ENCODE results near the gene MYL7.
"Not testable (repeated sequence)": the region's sequence is repeated elsewhere in the genome, so short reads cannot be mapped to it uniquely, and the experiment has no call there.

MYL7 gene, protein sequence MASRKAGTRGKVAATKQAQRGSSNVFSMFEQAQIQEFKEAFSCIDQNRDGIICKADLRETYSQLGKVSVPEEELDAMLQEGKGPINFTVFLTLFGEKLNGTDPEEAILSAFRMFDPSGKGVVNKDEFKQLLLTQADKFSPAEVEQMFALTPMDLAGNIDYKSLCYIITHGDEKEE

DNA sequence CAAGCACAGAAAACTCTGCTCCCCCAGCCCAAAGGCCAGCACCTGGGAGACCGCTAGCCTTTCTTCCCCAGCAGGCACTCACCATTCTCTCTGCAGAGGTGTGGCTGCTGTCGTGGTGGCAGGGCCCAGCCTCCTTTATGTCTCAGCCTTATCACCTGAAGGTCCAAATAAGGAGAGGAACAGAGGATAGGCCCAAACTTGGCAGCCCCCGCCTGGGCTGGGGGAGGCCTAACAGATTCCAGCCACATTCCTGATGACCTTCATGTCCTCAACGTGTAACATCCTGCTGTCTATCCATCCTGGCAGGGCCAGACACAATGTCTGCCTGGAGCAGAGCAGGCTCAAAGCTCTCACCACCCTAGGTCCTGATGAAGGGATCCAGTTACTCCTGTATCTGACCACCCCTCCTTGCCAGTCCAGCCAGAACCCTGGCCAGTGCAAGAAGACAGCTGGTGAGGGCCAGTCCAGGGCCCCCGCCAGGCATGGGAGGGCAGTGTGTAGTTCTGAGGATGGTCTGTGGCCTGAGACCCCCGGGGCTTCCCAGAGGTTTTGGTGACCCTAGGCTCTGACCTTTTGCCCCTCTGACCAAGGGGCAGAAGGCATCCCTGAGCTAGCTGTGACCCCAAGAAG lies at the start of gene MYL7:
Gene MYL7 (minus strand): TSS at position 112 of the 630 bp plus-strand sequence. CDS start 27 bp downstream, at position 85.
- no peak for DNase-seq

DNA sequence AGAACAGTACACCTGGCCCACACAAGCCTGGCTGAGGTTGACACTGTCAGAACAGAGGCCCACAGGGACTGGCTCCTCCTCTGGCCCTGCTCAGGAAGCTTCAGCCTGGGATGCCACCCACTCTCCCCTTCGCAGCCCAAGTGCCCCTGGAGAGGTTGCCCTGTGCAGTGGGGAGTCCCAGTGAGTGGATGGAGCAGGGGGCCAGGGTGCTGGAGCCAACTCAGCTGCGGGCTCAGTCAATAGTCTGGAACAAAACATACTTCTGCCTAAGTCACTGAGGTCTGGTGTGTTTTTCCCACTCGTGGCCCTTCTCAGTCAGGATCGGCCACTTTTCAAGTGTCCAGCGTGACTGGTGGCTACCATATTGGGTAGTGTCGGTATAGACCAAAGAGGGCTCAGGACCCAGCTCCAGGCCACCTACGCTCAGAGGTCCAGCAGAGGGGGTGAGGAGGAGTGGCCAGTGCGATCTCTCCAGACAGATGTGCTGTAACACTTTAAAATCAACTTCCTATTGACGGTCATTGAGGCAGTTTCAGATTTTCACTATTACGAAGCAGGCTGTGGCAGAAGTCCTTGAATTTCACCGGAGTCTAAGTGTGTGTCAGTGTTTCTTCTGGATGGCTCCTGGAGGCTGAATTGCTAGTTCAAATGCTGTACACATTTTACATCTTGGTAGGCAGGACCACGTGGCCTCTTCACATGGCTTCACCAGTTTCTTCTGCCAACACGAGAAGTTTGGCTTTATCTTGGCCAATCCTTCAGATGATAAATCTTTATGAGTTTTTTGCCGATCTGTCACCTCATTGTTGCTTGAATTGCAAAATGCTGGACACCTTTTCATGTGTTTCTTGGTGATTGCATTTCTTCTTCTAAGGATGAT lies 49.1 kb upstream of the MYL7 start:
- DNase-seq, result peak; percentile 34

DNA sequence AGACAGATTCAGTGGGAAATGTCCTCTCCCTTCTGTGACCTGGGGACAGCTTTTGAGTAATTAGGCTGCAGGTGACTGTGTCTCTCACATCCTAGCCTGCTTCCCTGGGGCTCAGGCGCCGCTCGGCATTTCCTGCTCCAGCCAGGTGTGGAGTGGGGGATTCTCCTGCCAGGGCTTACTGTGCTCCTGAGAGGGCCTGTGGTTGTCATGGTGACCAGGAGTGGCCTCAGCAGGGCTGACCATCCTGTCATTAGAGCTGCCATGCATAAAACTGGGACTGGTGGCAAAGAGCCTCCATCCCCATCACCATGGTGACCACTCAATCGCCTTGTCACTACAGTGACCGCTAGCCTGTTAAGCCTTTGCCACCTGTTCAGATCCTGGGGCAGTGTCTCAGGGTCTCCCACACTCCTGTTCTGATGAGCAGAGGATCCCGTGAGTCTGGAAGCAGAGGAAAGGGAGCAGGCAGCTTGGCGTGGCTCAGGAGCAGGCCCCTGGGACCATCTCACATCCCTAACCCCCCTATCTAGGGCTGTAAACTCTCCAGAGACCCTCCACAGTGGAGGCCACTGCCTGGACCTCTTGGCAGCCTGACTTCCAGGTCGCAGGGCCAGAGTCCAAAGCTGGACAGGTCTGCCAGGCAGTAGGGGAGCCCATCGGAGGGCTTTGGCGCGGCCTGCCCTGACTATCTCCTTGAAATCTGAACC lies 48.3 kb upstream of the MYL7 start, which contains the start of gene GCK:
Gene GCK (minus strand): TSS at position 154 of the 707 bp plus-strand sequence. CDS start 486 bp downstream, outside the sequence.
- DNase-seq, result peak; percentile 32

DNA sequence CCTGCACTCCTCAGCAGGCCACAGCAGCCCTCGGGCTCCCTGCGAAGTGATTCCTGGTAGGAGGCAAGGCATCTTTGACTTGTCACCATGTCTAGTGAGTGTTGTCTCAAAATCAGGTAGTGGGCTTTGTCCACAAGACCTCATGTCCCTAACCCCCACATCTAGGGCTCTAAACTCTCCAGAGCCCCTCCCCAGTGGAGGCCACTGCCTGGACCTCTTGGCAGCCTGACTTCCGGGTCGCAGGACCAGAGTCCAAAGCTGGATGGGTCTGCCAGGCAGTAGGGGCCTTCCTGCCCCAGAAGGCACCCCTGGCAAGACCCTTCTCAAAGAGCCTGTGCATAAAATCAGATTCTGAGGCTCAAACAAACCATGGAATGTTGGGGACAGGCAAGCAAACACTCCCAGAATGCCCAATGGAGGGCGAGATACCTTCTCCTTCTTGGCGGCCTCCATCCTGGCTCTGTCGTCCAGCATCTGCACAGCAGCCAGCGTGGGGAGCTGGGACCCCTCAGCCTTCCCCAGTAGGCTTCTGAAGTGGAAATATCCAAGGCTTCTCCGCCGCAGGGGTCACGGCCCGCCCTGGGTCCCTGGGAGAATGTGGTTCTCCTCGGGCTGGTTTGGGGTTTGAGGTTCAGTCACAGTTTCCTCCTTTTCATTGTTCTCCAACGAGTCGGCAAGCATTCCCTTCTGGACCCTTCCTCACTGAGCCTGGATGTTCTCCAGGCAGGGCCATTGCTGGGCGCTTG lies 47.5 kb upstream of the MYL7 start:
- DNase-seq, result peak; percentile 44

DNA sequence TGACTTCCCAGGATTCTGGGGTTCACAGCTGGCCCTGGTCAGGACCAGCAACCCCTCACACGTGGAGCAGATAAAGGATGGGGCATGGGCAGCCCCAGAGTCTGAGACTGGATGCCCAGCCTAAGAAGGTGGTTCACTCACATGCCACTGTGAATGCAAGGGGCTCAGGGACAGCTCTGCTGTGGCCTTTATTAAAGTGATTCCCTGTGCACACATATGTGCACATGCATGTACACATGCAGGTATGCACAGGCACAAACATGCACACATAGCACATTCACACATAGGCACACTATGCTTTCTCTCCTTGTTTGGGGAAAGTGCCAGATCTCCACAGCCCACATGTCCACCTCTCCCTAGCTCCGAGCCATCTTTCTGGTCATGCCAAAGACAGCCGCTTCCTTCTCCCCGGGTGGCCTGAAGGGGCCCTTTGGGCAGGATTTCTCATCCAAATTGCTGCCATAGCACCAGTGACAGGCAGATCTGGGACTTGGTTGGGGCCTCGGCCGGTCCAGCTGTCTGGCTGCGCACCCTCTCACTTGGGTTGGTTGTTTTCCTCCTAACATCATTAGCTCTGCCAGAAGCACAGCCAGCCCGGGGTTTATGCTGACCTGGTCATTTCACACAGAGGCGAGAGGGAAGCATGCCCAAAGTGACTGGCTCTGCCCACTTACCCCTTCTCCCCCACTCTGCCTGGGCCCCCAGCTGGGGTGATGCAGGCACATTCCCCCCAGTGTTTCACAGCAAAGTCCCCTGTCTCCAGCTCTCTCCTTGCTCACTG lies 46.7 kb upstream of the MYL7 start:
- no peak for DNase-seq

DNA sequence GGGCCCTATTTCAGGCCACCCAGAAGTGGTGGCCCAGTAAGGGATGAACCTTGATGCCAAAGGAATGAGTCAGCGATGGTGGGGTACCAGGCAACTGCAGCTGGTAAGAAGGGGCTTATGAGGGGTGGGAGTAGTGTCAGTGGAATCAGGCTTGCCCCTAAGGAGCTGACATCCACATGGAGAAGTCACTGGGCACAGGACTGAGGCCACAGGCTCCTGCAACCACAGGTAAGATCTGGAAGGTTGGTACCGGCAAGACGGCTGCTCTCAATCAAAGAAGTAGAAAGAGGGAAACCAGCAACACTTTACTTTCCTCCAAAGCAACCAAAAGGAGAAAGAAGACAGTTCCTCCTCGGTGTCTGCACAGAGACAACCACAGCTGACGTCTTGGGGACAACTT lies 45.6 kb upstream of the MYL7 start:
- DNase-seq, result no peak

DNA sequence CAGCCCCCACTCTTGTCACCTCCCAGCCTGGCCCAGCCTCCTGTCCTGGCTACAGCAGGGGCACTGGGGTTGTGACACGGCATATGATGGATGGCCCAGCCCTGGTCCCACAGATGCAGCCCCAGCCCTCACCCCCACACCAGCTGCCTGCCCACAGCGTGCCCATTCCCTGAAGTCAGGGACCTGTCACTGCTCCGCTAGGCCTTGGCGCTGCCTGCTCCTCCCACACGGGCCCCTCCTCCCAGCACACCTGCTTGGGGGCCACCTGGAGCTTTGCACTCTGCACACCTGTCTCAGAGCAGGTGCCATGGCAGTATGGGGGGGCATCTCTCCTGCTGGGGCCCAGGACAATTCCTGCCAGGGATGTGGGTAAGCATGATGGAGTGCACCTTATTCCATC lies 44.6 kb upstream of the MYL7 start:
- no peak for DNase-seq

DNA sequence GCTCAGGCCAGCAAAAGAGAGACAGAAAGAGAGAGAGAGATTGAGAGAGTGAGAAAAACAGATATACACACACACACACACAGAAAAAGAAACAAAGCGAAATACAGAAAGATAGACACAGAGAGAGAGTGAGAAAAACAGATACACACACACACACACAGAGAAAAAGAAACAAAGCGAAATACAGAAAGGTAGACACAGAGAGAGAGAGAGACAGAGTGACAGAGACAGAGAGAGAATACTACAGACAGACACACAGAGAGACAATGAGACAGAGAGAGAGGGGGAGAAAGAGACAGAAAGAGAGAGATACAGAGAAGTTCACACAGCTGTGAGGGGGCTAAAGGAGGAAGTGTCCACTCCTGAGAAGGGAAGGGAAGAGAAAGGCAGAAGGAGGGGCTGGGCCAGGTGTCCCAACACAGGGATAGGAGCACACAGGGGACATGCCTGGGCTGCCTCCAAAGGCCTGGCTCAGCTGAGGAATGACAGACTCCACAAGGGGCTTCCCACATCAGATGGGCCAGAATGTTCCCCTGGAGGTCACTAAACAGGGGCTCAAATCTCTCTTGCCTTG lies 43.8 kb upstream of the MYL7 start:
- DNase-seq, result no peak

DNA sequence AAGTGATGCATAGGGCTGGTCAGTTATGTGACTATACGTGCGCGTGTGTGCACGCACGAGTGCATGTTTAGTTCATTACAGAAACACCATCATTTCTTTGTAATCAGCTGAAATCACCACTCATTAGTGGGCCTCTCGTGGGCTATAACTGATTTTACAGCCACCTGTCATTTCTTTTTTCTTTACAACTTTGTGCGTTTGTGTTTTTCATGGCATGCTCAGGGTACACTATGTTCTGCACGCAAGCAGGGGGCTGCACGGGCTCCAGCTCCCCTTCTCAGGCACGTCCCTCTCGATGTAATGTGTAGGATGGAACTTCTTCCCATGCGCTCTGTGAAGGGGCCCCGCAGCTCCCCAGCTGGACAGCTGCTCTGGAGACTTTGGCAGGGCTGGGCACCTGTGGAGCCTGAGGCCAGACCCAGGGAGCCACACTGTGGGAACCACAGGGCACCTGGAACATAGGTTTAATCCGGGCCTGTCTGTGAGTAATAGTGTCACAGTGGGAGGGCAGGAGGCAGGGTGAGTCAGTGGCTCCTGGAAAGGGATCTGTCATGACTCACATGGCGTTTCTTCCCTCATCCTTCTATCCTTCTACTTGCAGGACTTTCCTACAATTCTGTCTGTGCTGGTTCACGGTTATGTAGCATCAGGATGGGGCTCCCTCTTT lies 43.2 kb upstream of the MYL7 start:
- DNase-seq, result no peak

DNA sequence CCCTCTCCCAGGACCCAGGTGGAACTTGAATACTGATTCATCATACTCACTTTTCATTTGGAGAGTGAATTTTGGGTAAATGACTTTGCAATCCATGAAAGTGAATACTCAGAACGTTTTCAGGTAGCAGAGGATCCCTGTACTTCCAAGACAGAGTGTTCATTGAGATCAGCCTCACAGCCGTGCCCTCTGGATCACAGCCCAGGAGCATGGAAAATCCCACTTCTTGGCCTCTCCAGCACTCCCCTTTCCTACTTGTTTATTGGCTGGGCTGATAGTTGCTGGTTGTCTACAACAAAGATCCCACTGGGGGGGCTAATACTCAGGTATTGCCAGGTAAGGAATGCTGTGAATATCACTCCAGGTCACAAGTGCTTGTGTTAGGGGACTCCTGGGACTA lies 42.3 kb upstream of the MYL7 start:
- no peak for DNase-seq

DNA sequence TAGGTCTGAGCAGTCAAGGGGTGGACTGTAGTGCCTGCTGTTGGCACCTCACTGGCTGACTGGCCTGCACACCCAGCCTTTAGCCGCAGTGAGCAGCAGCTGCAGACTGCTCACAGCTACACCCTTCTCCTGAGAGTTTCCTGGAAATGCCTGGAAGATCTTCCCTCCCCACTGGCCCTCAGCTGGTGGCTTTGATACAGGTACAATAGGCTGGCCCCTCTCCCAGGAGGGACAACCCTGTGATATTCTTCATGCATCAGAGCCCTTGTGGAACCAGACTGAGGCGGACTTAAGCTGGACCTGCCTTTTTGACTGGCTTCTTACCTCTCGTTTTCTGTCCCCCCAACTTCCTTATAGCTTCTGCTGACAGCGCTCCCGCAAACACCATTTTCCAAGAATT lies 41.7 kb upstream of the MYL7 start:
- no peak for DNase-seq

DNA sequence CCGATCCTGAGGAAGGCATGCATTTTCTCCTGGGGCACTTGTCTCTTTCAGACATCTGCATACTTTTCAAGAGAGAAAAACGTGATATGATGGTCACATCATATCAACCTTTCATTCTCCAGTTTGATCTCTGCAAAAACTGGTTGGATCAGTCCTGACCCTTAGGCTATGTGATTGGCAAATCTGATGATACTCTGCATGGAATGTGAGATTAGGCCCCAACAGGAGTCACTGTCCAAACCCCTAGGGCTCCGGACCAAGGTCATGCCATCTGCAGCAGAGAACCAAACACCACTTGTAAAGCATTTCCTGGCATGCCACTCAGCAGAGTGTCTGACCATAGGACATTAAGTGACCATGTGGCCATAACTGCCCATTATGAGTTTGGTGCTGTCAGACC lies 39.5 kb upstream of the MYL7 start:
- peak; percentile 30 for DNase-seq

DNA sequence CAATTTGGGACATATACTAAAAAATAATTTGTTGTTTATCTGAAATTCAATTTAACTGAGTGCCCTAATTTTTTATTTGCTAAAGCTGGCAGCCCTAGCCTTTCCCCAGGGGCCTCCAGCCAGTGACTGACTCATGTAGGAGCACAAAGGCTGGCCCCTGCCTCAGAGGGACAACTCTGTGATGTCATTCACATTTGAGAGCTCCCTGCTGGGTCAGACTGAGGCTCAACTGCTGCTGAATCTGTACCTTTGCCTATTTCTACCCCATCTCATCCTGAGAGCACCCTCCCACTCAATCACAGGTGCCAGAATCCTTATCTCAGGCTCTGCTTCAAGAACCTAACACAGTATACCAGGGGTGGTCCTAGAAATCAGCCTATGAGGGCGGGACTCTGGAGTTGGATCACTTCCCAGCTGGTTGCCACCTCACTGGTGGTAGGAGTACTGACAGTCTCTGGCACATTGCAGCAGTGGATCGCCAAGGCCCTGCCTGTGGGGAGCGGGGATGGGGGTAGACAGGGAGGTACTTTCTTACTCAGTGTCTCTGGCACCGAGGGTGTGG lies 36.5 kb upstream of the MYL7 start:
- DNase-seq, result peak; percentile 44

DNA sequence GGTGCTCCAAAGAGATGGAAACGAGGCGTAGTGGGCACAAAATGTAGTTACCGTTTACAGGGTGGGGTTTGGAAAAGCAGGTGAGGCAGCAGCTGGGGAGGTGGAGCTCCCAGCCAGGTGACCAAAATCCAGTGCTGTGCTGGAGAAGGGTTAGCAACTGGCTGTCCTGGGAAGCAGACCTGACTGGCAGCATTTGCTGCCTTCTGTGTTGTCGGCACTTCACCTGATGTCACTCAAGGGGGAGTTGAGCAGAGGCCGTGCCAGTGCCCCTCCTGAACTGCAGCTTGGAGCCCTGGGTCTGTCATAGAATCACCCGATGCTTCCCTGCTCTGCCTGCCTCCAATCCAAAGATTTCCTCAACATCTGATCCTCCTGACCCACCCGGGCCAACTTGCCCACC lies 35.4 kb upstream of the MYL7 start:
- no peak for DNase-seq

DNA sequence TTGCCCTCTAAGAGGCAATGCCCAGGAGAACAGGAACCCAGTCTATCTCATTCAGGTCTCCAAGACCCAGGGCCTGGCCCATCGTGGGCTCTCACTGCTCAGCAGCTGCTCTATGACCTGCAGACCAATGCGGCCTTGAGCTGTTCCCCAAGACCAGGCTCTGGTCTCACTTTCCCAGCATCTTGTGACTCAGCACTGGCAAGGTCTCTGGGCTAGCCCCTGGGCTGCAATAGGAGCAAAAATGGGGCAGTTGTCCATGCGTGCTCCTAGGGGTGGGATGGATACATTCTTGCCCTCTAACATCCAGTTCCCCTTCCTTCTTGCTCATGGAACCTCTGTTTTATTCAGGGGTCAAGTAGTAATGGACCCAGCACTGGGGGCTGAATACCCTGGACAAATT lies 34.6 kb upstream of the MYL7 start:
- no peak for DNase-seq

DNA sequence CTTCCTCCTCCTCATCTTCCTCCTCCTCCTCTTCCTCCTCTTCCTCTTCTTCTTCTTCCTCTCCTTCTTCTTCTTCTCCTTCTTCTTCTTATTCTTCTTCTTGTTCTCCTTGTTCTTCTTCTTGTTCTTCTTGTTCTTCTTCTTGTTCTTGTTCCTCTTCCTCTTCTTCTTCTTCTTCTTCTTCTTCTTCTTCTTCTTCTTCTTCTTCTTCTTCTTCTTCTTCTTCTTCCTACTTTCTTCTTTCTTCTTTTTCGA lies 33.5 kb upstream of the MYL7 start:
- DNase-seq, result not testable (repeated sequence)

DNA sequence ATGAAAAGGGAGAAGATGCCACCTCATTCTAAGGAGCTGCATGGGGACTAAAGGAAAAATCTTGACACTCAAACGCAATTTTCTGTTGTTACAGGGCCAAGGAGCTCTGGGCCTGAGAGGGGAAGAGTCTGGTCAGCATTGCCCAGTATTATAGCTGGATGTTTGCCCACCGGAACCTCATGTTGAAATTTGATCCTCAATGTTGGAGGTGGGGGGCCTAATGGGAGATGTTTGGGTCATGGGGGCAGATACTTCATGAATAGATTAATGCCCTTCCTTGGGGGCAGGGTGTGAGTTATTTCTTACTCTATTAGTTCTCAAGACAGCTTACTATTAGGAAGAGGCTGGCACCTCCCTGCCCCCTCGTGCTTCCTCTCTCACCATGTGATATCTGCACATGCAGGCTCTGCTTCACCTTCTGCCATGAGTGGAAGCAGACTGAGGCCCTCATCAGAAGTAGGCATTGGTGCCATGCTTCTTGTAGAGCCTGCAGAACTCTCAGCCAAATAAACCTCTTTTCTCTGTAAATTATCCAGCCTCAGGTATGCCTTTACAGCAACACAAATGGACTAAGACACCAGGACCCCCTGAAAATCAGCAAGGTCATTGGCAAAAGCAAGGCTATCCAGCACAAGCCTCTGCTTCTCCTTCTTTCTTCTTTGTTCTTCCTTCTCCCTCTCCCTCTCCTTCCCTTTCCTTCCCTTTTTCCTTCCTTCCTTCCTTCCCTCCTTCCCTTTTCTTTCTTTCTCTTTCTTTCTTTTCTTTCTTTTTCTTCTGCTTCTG lies 33.0 kb upstream of the MYL7 start:
- peak; percentile 32 for DNase-seq

DNA sequence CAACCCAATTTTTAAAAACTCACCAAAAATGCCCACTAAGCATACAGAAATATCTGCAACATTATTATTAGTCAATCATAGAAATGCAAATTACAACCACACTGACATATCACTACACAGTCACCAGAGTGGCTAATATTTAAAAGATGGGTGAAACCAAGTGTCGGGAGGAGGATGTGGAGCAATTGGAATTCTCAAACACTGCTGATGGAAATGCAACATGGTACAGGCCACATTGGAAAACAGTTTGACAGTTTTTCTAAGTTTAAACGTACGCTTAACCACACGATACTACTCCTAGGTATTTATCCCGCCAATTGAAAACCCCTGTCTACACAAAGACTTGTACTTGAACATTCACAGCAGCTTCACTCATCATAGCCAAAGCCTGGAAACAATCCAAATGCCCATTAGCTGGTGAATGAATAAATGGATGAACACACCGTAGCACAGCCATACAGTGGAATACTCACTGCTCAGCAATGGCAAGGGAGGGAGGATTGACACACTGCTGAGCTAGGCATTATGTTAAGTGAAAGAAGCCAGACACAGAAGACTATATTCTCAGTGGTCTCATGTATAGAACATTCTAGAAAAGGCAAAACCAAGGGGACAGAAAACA lies 31.8 kb upstream of the MYL7 start:
- DNase-seq, result no peak

DNA sequence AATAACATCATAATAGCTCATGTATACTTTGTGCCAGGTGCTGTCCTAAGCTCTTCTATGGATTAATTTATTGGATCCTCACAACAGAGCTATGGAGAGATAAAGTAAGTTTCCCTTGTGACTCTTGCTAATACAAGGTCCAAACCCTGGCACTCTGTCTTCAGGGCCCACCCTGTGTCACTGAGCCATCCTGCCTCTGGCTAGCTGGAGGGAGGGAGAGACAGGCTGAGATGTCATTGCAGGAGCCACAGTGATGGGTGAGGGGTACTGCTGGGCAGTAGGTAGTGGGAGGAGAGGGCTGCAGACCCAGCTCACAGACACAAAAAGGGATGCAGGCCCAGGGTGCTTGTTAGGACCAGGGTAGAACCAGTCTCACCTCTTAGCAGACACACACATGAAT lies 31.2 kb upstream of the MYL7 start:
- peak; percentile 28 for DNase-seq

All from activated CD8-positive, alpha-beta memory T cell treated with anti-CD3 and anti-CD28 coated beads, Interleukin-2, amount 50 U/mL, for 48 hours (primary cell).